Hippocampal formation (tissue), 2 donors: Measurements from ENCODE around the gene DNAJB13.

Source experiments
- DNase-seq, 2 donors: peaks; one replicate each; lab custom pipeline; 2025; lab: John Stamatoyannopoulos, UW

Gene DNAJB13

GRCh38 chr11:74015919-74016684 is 65.3 kb downstream of the DNAJB13 start:
- DNase-seq = no peak

DNA sequence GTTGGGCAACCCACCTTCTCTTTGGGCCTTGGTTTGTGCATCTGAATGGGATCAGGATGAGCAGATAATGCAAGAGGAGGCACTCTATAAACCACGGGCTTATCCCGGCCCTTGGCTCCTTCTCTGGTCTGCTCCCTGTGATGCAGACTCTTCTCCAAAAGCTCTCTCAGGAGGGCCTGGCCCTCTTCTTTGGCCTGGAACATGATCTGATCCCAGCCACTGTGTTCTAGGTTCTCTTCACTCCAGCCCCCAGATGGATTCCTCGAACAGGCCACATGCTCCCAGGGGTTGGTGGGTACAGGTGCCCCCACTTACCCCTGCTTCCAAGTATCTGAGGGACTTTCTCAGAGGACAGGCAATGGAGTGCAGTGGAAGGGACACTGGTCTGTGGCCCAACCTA is 66.8 kb downstream of the DNAJB13 start:
- no peak for DNase-seq

- DNase-seq = peak in 1 of 2 donors; percentile 64
Observed at GRCh38 chr11:74018331-74019005, 67.6 kb downstream of the DNAJB13 start.

- no peak for DNase-seq
Observed at GRCh38 chr11:74019104-74019738, 68.4 kb downstream of the DNAJB13 start.

- DNase-seq = no peak
Observed at GRCh38 chr11:74019860-74020259, 69.0 kb downstream of the DNAJB13 start.
